Measurements from ENCODE around the gene DTX2.
"Not testable (repeated sequence)": the region's sequence is repeated elsewhere in the genome, so short reads cannot be mapped to it uniquely, and the experiment has no call there.

DNA sequence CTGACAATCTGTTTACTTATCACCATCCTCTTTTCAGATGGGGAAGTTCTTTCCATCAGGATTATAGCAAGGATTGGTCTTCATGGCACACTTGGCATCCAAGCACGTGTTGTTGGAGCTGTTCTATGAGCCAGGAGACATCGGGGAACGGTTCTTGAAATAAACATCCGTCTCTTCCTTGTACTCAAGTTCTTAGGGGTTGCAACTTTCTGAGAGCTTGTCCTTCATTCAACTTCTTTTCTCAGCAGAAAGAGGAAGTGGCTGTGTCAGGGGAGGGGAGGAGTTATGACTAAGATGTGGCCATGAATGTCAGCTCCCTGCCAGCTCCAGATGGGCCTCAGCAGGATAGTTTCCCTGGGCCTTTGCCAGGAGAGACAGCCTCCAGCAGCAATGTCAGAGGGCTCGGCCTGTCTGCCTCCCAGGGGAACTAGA lies 15.9 kb upstream of the DTX2 start:
- TF ChIP-seq, protein P1, sequence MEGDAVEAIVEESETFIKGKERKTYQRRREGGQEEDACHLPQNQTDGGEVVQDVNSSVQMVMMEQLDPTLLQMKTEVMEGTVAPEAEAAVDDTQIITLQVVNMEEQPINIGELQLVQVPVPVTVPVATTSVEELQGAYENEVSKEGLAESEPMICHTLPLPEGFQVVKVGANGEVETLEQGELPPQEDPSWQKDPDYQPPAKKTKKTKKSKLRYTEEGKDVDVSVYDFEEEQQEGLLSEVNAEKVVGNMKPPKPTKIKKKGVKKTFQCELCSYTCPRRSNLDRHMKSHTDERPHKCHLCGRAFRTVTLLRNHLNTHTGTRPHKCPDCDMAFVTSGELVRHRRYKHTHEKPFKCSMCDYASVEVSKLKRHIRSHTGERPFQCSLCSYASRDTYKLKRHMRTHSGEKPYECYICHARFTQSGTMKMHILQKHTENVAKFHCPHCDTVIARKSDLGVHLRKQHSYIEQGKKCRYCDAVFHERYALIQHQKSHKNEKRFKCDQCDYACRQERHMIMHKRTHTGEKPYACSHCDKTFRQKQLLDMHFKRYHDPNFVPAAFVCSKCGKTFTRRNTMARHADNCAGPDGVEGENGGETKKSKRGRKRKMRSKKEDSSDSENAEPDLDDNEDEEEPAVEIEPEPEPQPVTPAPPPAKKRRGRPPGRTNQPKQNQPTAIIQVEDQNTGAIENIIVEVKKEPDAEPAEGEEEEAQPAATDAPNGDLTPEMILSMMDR (IDR thresholded peaks at IDR 0.05): not testable (repeated sequence)
- not testable (repeated sequence) for TF ChIP-seq POLR2AphosphoS5, EP300 (IDR thresholded peaks at IDR 0.05)

Measured in stomach (tissue), 4 donors.